ENCODE data around the gene RPS23.
A peak's percentile ranks its signal among the peaks of the same experiment; 100 is the strongest.

Gene RPS23

DNA sequence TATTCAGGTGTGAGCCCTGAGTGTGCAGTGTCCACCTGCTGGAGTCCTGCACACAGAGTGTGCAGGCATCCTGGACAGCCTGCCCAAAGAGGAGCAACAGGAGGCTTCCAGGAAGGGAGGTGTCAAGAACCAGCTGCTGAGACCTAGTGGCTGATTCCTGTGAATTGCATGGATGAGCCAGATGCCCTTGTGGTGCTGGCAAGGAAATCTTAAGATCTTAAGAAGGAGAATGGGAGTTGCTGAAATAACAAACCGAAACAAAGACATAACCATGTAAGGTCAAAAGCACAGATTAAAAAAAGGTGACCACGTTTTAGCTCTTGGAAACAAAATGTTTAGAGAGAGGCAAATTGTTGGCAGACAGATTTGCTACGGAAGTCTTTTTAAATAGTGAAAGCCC is 29.3 kb upstream of the RPS23 start:
- DNase-seq (ENCODE audit: low read depth): peak; percentile 28
- TF ChIP-seq, protein P1, sequence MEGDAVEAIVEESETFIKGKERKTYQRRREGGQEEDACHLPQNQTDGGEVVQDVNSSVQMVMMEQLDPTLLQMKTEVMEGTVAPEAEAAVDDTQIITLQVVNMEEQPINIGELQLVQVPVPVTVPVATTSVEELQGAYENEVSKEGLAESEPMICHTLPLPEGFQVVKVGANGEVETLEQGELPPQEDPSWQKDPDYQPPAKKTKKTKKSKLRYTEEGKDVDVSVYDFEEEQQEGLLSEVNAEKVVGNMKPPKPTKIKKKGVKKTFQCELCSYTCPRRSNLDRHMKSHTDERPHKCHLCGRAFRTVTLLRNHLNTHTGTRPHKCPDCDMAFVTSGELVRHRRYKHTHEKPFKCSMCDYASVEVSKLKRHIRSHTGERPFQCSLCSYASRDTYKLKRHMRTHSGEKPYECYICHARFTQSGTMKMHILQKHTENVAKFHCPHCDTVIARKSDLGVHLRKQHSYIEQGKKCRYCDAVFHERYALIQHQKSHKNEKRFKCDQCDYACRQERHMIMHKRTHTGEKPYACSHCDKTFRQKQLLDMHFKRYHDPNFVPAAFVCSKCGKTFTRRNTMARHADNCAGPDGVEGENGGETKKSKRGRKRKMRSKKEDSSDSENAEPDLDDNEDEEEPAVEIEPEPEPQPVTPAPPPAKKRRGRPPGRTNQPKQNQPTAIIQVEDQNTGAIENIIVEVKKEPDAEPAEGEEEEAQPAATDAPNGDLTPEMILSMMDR (conservative IDR thresholded peaks at IDR 0.05; ENCODE audit: control insufficient read depth, insufficient read depth, low read depth, low read length): no peak
- no peak overlapping the region for H3K4me3 ChIP-seq (ENCODE audit: control insufficient read depth, low read depth, low read length)

DNA sequence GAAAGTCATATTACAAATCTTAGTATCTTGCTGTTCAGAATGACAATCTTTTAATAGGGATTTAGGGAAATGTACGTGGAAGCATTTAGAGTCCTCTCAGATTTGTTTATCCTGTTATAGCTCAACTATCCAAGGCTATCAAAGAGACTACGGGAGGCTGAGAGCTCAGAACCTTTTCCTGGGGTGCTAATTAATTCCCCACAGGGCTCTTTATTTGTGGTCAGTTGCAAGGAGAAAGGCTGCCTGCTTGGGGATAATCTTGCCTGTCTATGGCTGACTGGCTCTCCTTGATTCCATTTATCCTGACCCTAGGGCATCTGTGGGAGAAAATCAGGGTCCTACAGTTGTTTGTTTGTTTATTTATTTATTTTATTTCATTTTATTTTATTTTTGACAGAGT is 28.0 kb upstream of the RPS23 start:
- H3K4me3 ChIP-seq (ENCODE audit: control insufficient read depth, low read depth, low read length): no peak overlapping the region
- no peak for DNase-seq (ENCODE audit: low read depth)
- TF ChIP-seq, protein P1 (conservative IDR thresholded peaks at IDR 0.05; ENCODE audit: control insufficient read depth, insufficient read depth, low read depth, low read length): no peak

DNA sequence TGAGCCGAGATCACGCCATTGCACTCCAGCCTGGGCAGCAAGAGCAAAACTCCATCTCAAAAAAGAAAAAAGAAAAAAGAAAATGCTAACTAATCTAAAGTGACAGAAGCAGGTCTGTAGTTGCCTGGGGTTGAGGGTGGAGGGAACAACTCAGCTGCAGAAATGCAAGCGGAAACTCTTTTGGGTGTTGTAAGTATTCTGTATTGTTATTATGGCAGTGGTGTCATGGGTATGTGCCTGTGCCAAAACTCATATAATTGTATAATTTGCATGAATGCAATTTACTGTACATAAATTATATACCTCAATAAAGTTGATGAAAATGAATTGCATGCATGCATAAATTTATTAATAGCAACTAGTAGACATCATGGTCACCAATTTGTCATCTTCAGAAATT is 23.0 kb upstream of the RPS23 start:
- DNase-seq (ENCODE audit: low read depth): no peak
- TF ChIP-seq, protein P1 (conservative IDR thresholded peaks at IDR 0.05; ENCODE audit: control insufficient read depth, insufficient read depth, low read depth, low read length): no peak
- H3K4me3 ChIP-seq (ENCODE audit: control insufficient read depth, low read depth, low read length): no peak overlapping the region

DNA sequence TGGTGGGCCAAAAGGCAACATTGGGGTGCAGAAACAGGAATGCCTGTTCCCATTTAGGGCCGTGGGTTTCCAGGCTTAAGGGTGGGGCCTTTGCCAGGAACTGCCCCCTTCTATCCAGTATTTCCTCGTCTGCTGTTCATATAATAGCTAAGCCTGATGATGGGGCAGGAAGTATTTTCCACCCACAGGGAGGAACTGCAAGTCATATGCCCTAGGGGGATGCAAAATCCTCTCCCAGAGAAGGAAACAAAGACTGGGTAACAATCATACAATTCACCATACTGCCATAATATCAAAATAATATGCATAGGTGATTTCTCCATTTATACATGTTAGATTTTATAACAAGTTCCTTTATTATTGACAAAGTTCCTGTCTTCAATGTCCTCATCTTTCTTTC is 20.5 kb upstream of the RPS23 start:
- no peak overlapping the region for H3K4me3 ChIP-seq (ENCODE audit: control insufficient read depth, low read depth, low read length)
- DNase-seq (ENCODE audit: low read depth): no peak
- TF ChIP-seq, protein P1 (conservative IDR thresholded peaks at IDR 0.05; ENCODE audit: control insufficient read depth, insufficient read depth, low read depth, low read length): no peak

DNA sequence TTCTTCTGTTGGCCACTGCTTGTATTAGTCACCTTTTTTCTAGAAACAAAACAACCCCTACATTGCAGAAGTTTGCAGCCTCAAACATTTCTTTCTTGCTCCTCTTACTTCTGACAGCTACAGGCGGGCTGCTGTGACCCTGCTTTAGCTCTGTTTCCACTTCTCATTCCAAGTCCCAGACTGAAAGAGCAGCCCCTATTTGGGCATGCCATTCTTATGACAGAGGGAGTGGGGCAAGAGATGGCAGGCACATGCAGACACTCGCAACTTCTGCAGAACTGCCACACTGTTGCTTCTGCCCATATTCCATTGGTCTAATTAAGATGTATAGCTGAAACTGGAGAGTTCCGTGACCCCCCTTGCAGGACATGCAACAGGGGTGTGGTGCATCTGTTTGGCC is 19.6 kb upstream of the RPS23 start:
- H3K4me3 ChIP-seq (ENCODE audit: control insufficient read depth, low read depth, low read length): no peak overlapping the region
- TF ChIP-seq, protein P1 (conservative IDR thresholded peaks at IDR 0.05; ENCODE audit: control insufficient read depth, insufficient read depth, low read depth, low read length): no peak
- DNase-seq (ENCODE audit: low read depth): no peak

DNA sequence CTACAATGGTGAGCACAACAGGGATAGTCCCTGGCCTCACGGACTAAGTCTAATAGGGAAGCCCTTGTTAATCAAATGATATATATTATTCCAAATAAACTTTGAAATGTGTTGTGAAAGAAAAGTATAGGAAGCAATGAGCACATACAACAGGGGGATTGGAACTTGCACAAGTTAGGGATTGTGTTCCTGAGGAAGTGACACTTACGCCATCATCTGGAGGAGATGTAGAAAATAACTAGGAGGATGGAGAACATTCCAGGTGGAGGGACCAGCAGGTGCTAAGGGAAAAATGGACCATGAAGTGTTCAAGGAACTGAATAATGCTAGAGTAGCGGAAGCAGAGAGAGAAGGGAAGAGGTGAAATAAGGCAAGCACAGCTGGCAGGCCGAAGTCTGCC is 18.8 kb upstream of the RPS23 start:
- H3K4me3 ChIP-seq (ENCODE audit: control insufficient read depth, low read depth, low read length): no peak overlapping the region
- no peak for DNase-seq (ENCODE audit: low read depth)
- TF ChIP-seq, protein P1 (conservative IDR thresholded peaks at IDR 0.05; ENCODE audit: control insufficient read depth, insufficient read depth, low read depth, low read length): no peak

DNA sequence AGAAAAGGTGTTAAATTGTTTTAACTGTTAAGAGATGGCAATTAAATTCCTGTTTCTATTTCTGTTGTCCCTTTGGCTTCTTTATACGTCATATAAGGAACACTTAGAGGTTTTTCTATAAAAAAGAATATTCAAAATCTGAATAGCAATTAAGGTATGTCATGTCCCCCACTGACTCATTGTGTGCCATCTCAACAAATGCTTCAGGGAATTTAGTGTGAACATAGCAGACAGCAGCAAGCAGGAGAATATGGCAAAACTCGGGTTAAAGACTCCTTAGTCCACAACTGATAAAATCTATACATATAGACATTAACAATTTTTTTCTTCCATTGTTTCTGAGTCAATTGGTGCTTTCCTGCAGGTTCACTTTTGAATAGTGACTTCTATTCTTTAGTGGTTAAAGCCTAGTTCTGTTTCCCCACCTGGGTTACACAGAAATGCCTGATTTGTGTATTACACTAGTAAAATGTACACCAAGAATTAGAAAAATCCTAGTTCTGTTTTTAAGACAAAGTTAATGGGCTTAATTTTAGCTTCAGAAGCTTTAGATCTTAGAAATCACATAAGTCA is 17.9 kb upstream of the RPS23 start:
- TF ChIP-seq, protein P1 (conservative IDR thresholded peaks at IDR 0.05; ENCODE audit: control insufficient read depth, insufficient read depth, low read depth, low read length): no peak
- no peak for DNase-seq (ENCODE audit: low read depth)
- H3K4me3 ChIP-seq (ENCODE audit: control insufficient read depth, low read depth, low read length): no peak overlapping the region
